Measurements from ENCODE around the gene KDM6A.
"Not testable (repeated sequence)": the region's sequence is repeated elsewhere in the genome, so short reads cannot be mapped to it uniquely, and the experiment has no call there.

Gene KDM6A

GRCh38 chrX:44872821-44873414 lies at the start of gene KDM6A:
TSS of gene KDM6A (plus strand) at chrX:44873188. CDS start at chrX:44873552, 364 bp downstream.
- peaks cover 24% of the 10 kb centered on the region for H3K4me1 Mint-ChIP-seq (ENCODE audit: low read depth)
- H3K9me3 Mint-ChIP-seq (ENCODE audit: low read depth): no peaks in the 10 kb centered on the region
- H3K27ac Mint-ChIP-seq: peak within 1 kb of the TSS; percentile 99
- H3K4me3 Mint-ChIP-seq: peak within 1 kb of the TSS; percentile 97
- no peaks in the 10 kb centered on the region for H3K36me3 Mint-ChIP-seq
- H3K27me3 Mint-ChIP-seq: no peaks in the 10 kb centered on the region

GRCh38 chrX:44823193-44823592 lies 49.8 kb upstream of the KDM6A start:
- H3K27me3 Mint-ChIP-seq; H3K4me3 Mint-ChIP-seq; H3K9me3 Mint-ChIP-seq (ENCODE audit: low read depth); H3K27ac Mint-ChIP-seq; H3K36me3 Mint-ChIP-seq; H3K4me1 Mint-ChIP-seq (ENCODE audit: low read depth): not testable (repeated sequence)

- no peak overlapping the region for H3K4me3 Mint-ChIP-seq
- H3K36me3 Mint-ChIP-seq: no peaks in the 10 kb centered on the region
- no peak overlapping the region for H3K27ac Mint-ChIP-seq
Observed at GRCh38 chrX:44828008-44828605, 44.9 kb upstream of the KDM6A start.

GRCh38 chrX:44829832-44830231 lies 43.2 kb upstream of the KDM6A start:
- no peak overlapping the region for H3K4me3 Mint-ChIP-seq
- H3K27ac Mint-ChIP-seq: no peak overlapping the region
- H3K4me1 Mint-ChIP-seq (ENCODE audit: low read depth): no peaks in the 10 kb centered on the region
- H3K36me3 Mint-ChIP-seq: no peaks in the 10 kb centered on the region
- H3K27me3 Mint-ChIP-seq: no peaks in the 10 kb centered on the region
- H3K9me3 Mint-ChIP-seq (ENCODE audit: low read depth): no peaks in the 10 kb centered on the region

More at GRCh38 chrX:44828008-44828605, 44.9 kb upstream of the KDM6A start:
- Mint-ChIP-seq H3K4me1 (ENCODE audit: low read depth) (no peaks in the 10 kb centered on the region), H3K27me3 (no peaks in the 10 kb centered on the region), H3K9me3 (ENCODE audit: low read depth) (no peaks in the 10 kb centered on the region)

- Mint-ChIP-seq H3K27me3 (no peaks in the 10 kb centered on the region), H3K4me3 (no peak overlapping the region), H3K9me3 (ENCODE audit: low read depth) (no peaks in the 10 kb centered on the region), H3K36me3 (no peaks in the 10 kb centered on the region), H3K4me1 (ENCODE audit: low read depth) (no peaks in the 10 kb centered on the region), H3K27ac (no peak overlapping the region)
Observed at GRCh38 chrX:44842550-44843317, 30.3 kb upstream of the KDM6A start.

- Mint-ChIP-seq H3K4me3 (no peak overlapping the region), H3K4me1 (ENCODE audit: low read depth) (no peaks in the 10 kb centered on the region), H3K27ac (no peak overlapping the region), H3K27me3 (no peaks in the 10 kb centered on the region), H3K9me3 (ENCODE audit: low read depth) (no peaks in the 10 kb centered on the region), H3K36me3 (no peaks in the 10 kb centered on the region)
Observed at GRCh38 chrX:44843318-44843702, 29.7 kb upstream of the KDM6A start.

- Mint-ChIP-seq H3K9me3 (ENCODE audit: low read depth) (no peaks in the 10 kb centered on the region), H3K36me3 (no peaks in the 10 kb centered on the region), H3K27ac (no peak within 1 kb of the TSS), H3K4me3 (no peak within 1 kb of the TSS), H3K4me1 (ENCODE audit: low read depth) (no peaks in the 10 kb centered on the region), H3K27me3 (no peaks in the 10 kb centered on the region)
Observed at GRCh38 chrX:44843753-44844152, 29.2 kb upstream of the KDM6A start, which contains the start of gene DUSP21. TSS of gene DUSP21 (plus strand) at chrX:44844021. CDS start at chrX:44844133, 112 bp downstream.

GRCh38 chrX:44844204-44844603 lies 28.8 kb upstream of the KDM6A start:
- no peaks in the 10 kb centered on the region for H3K36me3 Mint-ChIP-seq
- no peaks in the 10 kb centered on the region for H3K27me3 Mint-ChIP-seq

GRCh38 chrX:44850891-44851290 lies 22.1 kb upstream of the KDM6A start:
- not testable (repeated sequence) for H3K4me3 Mint-ChIP-seq; H3K36me3 Mint-ChIP-seq; H3K9me3 Mint-ChIP-seq (ENCODE audit: low read depth); H3K27me3 Mint-ChIP-seq; H3K4me1 Mint-ChIP-seq (ENCODE audit: low read depth); H3K27ac Mint-ChIP-seq

More at GRCh38 chrX:44844204-44844603, 28.8 kb upstream of the KDM6A start:
- no peaks in the 10 kb centered on the region for H3K9me3 Mint-ChIP-seq (ENCODE audit: low read depth)
- H3K4me3 Mint-ChIP-seq: no peak overlapping the region
- no peaks in the 10 kb centered on the region for H3K4me1 Mint-ChIP-seq (ENCODE audit: low read depth)
- no peak overlapping the region for H3K27ac Mint-ChIP-seq

GRCh38 chrX:44871114-44871645 lies 1.8 kb upstream of the KDM6A start:
- H3K27ac Mint-ChIP-seq: peak overlapping the region; percentile 70
- peak overlapping the region; percentile 61 for H3K4me3 Mint-ChIP-seq
- no peaks in the 10 kb centered on the region for H3K36me3 Mint-ChIP-seq
- H3K9me3 Mint-ChIP-seq (ENCODE audit: low read depth): no peaks in the 10 kb centered on the region
- no peaks in the 10 kb centered on the region for H3K27me3 Mint-ChIP-seq
- H3K4me1 Mint-ChIP-seq (ENCODE audit: low read depth): peaks cover 13% of the 10 kb centered on the region

GRCh38 chrX:44871931-44872820 lies 812 bp upstream of the KDM6A start:
- Mint-ChIP-seq H3K4me1 (ENCODE audit: low read depth) (peaks cover 20% of the 10 kb centered on the region), H3K4me3 (peak overlapping the region; percentile 91), H3K27ac (peak overlapping the region; percentile 94), H3K27me3 (no peaks in the 10 kb centered on the region), H3K9me3 (ENCODE audit: low read depth) (no peaks in the 10 kb centered on the region), H3K36me3 (no peaks in the 10 kb centered on the region)

GRCh38 chrX:44873415-44874276 lies 658 bp downstream of the KDM6A start:
- H3K36me3 Mint-ChIP-seq: no peaks in the 10 kb centered on the region
- peak overlapping the region; percentile 97 for H3K4me3 Mint-ChIP-seq
- H3K27me3 Mint-ChIP-seq: no peaks in the 10 kb centered on the region
- peaks cover 26% of the 10 kb centered on the region for H3K4me1 Mint-ChIP-seq (ENCODE audit: low read depth)
- H3K9me3 Mint-ChIP-seq (ENCODE audit: low read depth): no peaks in the 10 kb centered on the region
- H3K27ac Mint-ChIP-seq: peak overlapping the region; percentile 99

- Mint-ChIP-seq H3K4me1 (ENCODE audit: low read depth) (peaks cover 30% of the 10 kb centered on the region), H3K27me3 (no peaks in the 10 kb centered on the region), H3K27ac (peak overlapping the region; percentile 99), H3K9me3 (ENCODE audit: low read depth) (no peaks in the 10 kb centered on the region), H3K36me3 (no peaks in the 10 kb centered on the region), H3K4me3 (peak overlapping the region; percentile 97)
Observed at GRCh38 chrX:44874420-44875184, 1.6 kb downstream of the KDM6A start.

Measured in activated naive CD8-positive, alpha-beta T cell (primary cell).